T-cell (primary cell): Measurements from ENCODE around the gene YWHAQ. TPM values are rescaled to one million over a fixed set of nuclear protein-coding genes. Genes with fewer than 3 reads are reported as not detected.

Experiments used
- ATAC-seq, 4 experiments: fragments of 200-7000 bp in 3 of 4; fragments of 150-1000 bp in 1 of 4; cut with Tn5 transposase; replicated peaks in 1 of 4; 1 replicate in 3 of 4; 2 replicates in 1 of 4; pipeline ENCODE4 v1.10.0; 2021; ENCODE audit warnings: moderate library complexity in 3 of 4, mild to moderate bottlenecking in 2 of 4, moderate number of reproducible peaks in 1 of 4
- CTCF ChIA-PET, 2 donors: fragments of 300-600 bp; sonication (Branson Sonifier 250); formaldehyde crosslinking; loops; one replicate each; lab custom pipeline; 2022; ENCODE audit warnings: antibody characterized with exemption in 2 of 2; lab: Charles Lee
- POLR2A ChIA-PET, 2 donors: fragments of 300-600 bp; sonication (Branson Sonifier 250); formaldehyde crosslinking; loops; one replicate each; lab custom pipeline; 2022; ENCODE audit warnings: antibody characterized with exemption in 2 of 2; lab: Charles Lee
- DNase-seq, 35 experiments: peaks; one replicate each; pipeline versions ENCODE4 v3.0.0 to v3.0.0-alpha.2; 2013 to 2023
- H3K27ac ChIP-seq: one replicate; pipeline ENCODE4 v1.5.1; 2013; ENCODE audit warnings: low read length
- H3K27me3 ChIP-seq, 2 experiments: replicated peaks in 1 of 2; 1 replicate in 1 of 2; 2 replicates in 1 of 2; pipeline versions ENCODE4 v1.6.1 to v1.7.0; 2013; ENCODE audit warnings: low read length in 1 of 2, mixed read lengths in 1 of 2; ENCODE audit not compliant: control insufficient read depth in 2 of 2, insufficient read depth in 2 of 2; ENCODE audit errors: extremely low read depth in 1 of 2
- H3K36me3 ChIP-seq, 2 donors: 1 replicate in 1 of 2; 2 replicates in 1 of 2; pipeline versions ENCODE4 v1.6.1 to v1.7.0; 2013; ENCODE audit warnings: low read length in 1 of 2; ENCODE audit not compliant: control insufficient read depth in 2 of 2, insufficient read depth in 1 of 2; ENCODE audit errors: extremely low read depth in 1 of 2
- H3K4me1 ChIP-seq, 2 experiments: 1 replicate in 1 of 2; 2 replicates in 1 of 2; pipeline versions ENCODE4 v1.6.1 to v1.7.0; 2013; ENCODE audit warnings: low read length in 2 of 2, mixed read lengths in 1 of 2; ENCODE audit not compliant: insufficient read depth in 2 of 2, control insufficient read depth in 1 of 2; ENCODE audit errors: extremely low read depth in 1 of 2
- H3K4me3 ChIP-seq, 2 donors: 1 replicate in 1 of 2; 2 replicates in 1 of 2; pipeline versions ENCODE4 v1.5.1 to v1.7.0; 2013; ENCODE audit warnings: mild to moderate bottlenecking in 2 of 2, low read length in 1 of 2, moderate library complexity in 1 of 2; ENCODE audit not compliant: control insufficient read depth in 1 of 2; ENCODE audit errors: extremely low read depth in 1 of 2
- H3K9me3 ChIP-seq: 2 replicates; pipeline ENCODE4 v1.7.0; 2013
- H3K27ac Mint-ChIP-seq, 2 donors: one replicate each; pipeline ENCODE4 v1.8.0; 2020 to 2021; ENCODE audit warnings: mild to moderate bottlenecking in 2 of 2, mixed read lengths in 2 of 2
- H3K27me3 Mint-ChIP-seq, 2 donors: one replicate each; pipeline ENCODE4 v1.8.0; 2021 to 2022; ENCODE audit warnings: mixed read lengths in 2 of 2
- H3K36me3 Mint-ChIP-seq: one replicate; pipeline ENCODE4 v1.8.0; 2021; ENCODE audit warnings: mixed read lengths
- H3K4me1 Mint-ChIP-seq, 3 donors: one replicate each; pipeline ENCODE4 v1.8.0; 2020 to 2022; ENCODE audit warnings: mixed read lengths in 3 of 3, mild to moderate bottlenecking in 1 of 3
- H3K4me3 Mint-ChIP-seq, 3 donors: one replicate each; pipeline ENCODE4 v1.8.0; 2020 to 2022; ENCODE audit warnings: mild to moderate bottlenecking in 3 of 3, mixed read lengths in 3 of 3, moderate library complexity in 3 of 3
- H3K9me3 Mint-ChIP-seq, 3 donors: one replicate each; pipeline ENCODE4 v1.8.0; 2020 to 2022; ENCODE audit warnings: mixed read lengths in 3 of 3
- WGBS: methylation state at CpG from one replicate; pipeline ENCODE4 v1.1.5; 2013; ENCODE audit warnings: missing lambda C conversion rate; ENCODE audit not compliant: insufficient coverage; 5-methylcytosine and 5-hydroxymethylcytosine counted together
- total RNA-seq, 35 experiments: library from RNA in 6 of 35; stranded (reverse) in 6 of 35; fragments of 120-200 nt in 1 of 35; gene quantifications; one replicate each; pipeline versions ENCODE4 v1.2.1 to v1.2.4 and lab custom pipeline; 2013 to 2026

The YWHAQ gene
- total RNA-seq, 5 donors from 2014 or later (not counting 1 experiment from before 2014, with no cell fraction given) = 104 to 141 (median 139) TPM

GRCh38 chr2:9674891-9675414 is 44.2 kb upstream of the YWHAQ start:
- Mint-ChIP-seq H3K4me3 (no peak overlapping the region), H3K27me3 (no peaks in the 10 kb centered on the region), H3K4me1 (no peaks in the 10 kb centered on the region), H3K27ac (no peak overlapping the region), H3K9me3 (no peaks in the 10 kb centered on the region), H3K36me3 (no peaks in the 10 kb centered on the region)
- ChIA-PET POLR2A (no interaction called here), CTCF (interaction anchor here in 1 of 2 donors (0.6 kb wide), 1 partner anchor 75 kb away, joined by 3 read pairs; no protein-coding TSS in a partner anchor)
- H3K27ac ChIP-seq = no peak overlapping the region
- H3K4me1 ChIP-seq = peaks cover 0 to 5% of the 10 kb centered on the region in 2 experiments
- ATAC-seq (no peak), DNase-seq (no peak)
- 95% methylated on average over 2 of the region's 5 CpGs for WGBS
- H3K27me3 ChIP-seq = no peaks in the 10 kb centered on the region
- no peaks in the 10 kb centered on the region for H3K36me3 ChIP-seq
- no peaks in the 10 kb centered on the region for H3K9me3 ChIP-seq
- H3K4me3 ChIP-seq = no peak overlapping the region

GRCh38 chr2:9673914-9674481 is 43.2 kb upstream of the YWHAQ start:
- H3K4me3 ChIP-seq = no peak overlapping the region
- Mint-ChIP-seq H3K4me3 (no peak overlapping the region), H3K27ac (no peak overlapping the region), H3K27me3 (no peaks in the 10 kb centered on the region), H3K36me3 (no peaks in the 10 kb centered on the region), H3K9me3 (no peaks in the 10 kb centered on the region), H3K4me1 (no peaks in the 10 kb centered on the region)
- ATAC-seq (no peak), DNase-seq (no peak)
- no peak overlapping the region for H3K27ac ChIP-seq
- POLR2A ChIA-PET = interaction anchor here in 1 of 2 donors (0.7 kb wide), 1 partner anchor 44 kb away, joined by 8 read pairs; no protein-coding TSS in a partner anchor
- H3K36me3 ChIP-seq = no peaks in the 10 kb centered on the region
- WGBS = 80% methylated on average over 1 of the region's 6 CpGs
- no peaks in the 10 kb centered on the region for H3K4me1 ChIP-seq
- CTCF ChIA-PET = interaction anchor here in 1 of 2 donors (0.6 kb wide), 1 partner anchor 228 kb away, joined by 3 read pairs; no protein-coding TSS in a partner anchor
- no peaks in the 10 kb centered on the region for H3K27me3 ChIP-seq
- no peaks in the 10 kb centered on the region for H3K9me3 ChIP-seq

- ATAC-seq = no peak
- 97% methylated on average over 5 of the region's 5 CpGs for WGBS
- no peak overlapping the region for H3K27ac Mint-ChIP-seq
These were observed 38.0 kb upstream of the YWHAQ start for GRCh38 chr2:9668687-9669345.

GRCh38 chr2:9667826-9668225 is 37.0 kb upstream of the YWHAQ start:
- H3K27ac Mint-ChIP-seq = no peak overlapping the region
- Histone ChIP-seq H3K27ac (no peak overlapping the region), H3K4me1 (peaks cover 0 to 8% of the 10 kb centered on the region in 2 experiments), H3K4me3 (no peak overlapping the region), H3K9me3 (no peaks in the 10 kb centered on the region), H3K36me3 (no peaks in the 10 kb centered on the region), H3K27me3 (no peaks in the 10 kb centered on the region)
- ChIA-PET CTCF (interaction anchor here in 1 of 2 donors (0.6 kb wide), 1 partner anchor 65 kb away, joined by 3 read pairs; no protein-coding TSS in a partner anchor), POLR2A (no interaction called here)
- no peaks in the 10 kb centered on the region for H3K36me3 Mint-ChIP-seq
- 100% methylated on average over 3 of the region's 3 CpGs for WGBS
- H3K9me3 Mint-ChIP-seq = no peaks in the 10 kb centered on the region
- no peak overlapping the region for H3K4me3 Mint-ChIP-seq
- DNase-seq (no peak), ATAC-seq (no peak)
- peaks cover 4 to 17% (median 5%) of the 10 kb centered on the region in 3 donors for H3K4me1 Mint-ChIP-seq
- H3K27me3 Mint-ChIP-seq = no peaks in the 10 kb centered on the region

More at GRCh38 chr2:9668687-9669345, 38.0 kb upstream of the YWHAQ start:
- Mint-ChIP-seq H3K4me1 (peaks cover 0 to 10% (median 5%) of the 10 kb centered on the region in 3 donors), H3K27me3 (no peaks in the 10 kb centered on the region), H3K36me3 (no peaks in the 10 kb centered on the region), H3K4me3 (no peak overlapping the region), H3K9me3 (no peaks in the 10 kb centered on the region)
- Histone ChIP-seq H3K27ac (no peak overlapping the region), H3K27me3 (no peaks in the 10 kb centered on the region), H3K9me3 (no peaks in the 10 kb centered on the region), H3K36me3 (no peaks in the 10 kb centered on the region), H3K4me3 (no peak overlapping the region), H3K4me1 (peaks cover 0 to 7% of the 10 kb centered on the region in 2 experiments)
- CTCF ChIA-PET = interaction anchor here in 1 of 2 donors (0.6 to 0.7 kb wide), 2 partner anchors 131 to 518 kb away, joined by 3 read pairs; no protein-coding TSS in a partner anchor
- POLR2A ChIA-PET = no interaction called here
- DNase-seq = no peak

- Histone ChIP-seq H3K36me3 (no peaks in the 10 kb centered on the region), H3K27me3 (no peaks in the 10 kb centered on the region), H3K4me1 (peaks cover 0 to 8% of the 10 kb centered on the region in 2 experiments), H3K9me3 (no peaks in the 10 kb centered on the region), H3K27ac (no peak overlapping the region), H3K4me3 (no peak overlapping the region)
- ChIA-PET CTCF (no interaction called here), POLR2A (interaction anchor here in 1 of 2 donors (0.5 kb wide), 1 partner anchor 120 kb away, joined by 6 read pairs; no protein-coding TSS in a partner anchor)
- Mint-ChIP-seq H3K4me1 (peaks cover 4 to 22% (median 5%) of the 10 kb centered on the region in 3 donors), H3K27ac (peak overlapping the region in 1 of 2 donors; percentile 9), H3K36me3 (no peaks in the 10 kb centered on the region), H3K4me3 (no peak overlapping the region), H3K27me3 (no peaks in the 10 kb centered on the region), H3K9me3 (no peaks in the 10 kb centered on the region)
- WGBS = 59% methylated on average over 2 of the region's 3 CpGs
- DNase-seq (no peak), ATAC-seq (no peak)
These were observed 35.5 kb upstream of the YWHAQ start for GRCh38 chr2:9666306-9666705.

- no peak for ATAC-seq
- no peak for DNase-seq
- H3K27ac ChIP-seq = no peak overlapping the region
- no peaks in the 10 kb centered on the region for H3K27me3 ChIP-seq
- H3K4me3 ChIP-seq = no peak overlapping the region
- no peak overlapping the region for H3K4me3 Mint-ChIP-seq
- no peaks in the 10 kb centered on the region for H3K36me3 Mint-ChIP-seq
- no peaks in the 10 kb centered on the region for H3K9me3 ChIP-seq
- no peak overlapping the region for H3K27ac Mint-ChIP-seq
- H3K9me3 Mint-ChIP-seq = no peaks in the 10 kb centered on the region
- no peaks in the 10 kb centered on the region for H3K36me3 ChIP-seq
- H3K4me1 Mint-ChIP-seq = peaks cover 4 to 24% (median 5%) of the 10 kb centered on the region in 3 donors
- ChIA-PET POLR2A (interaction anchor here (0.5 to 0.6 kb wide), 3 partner anchors 12 to 121 kb away, joined by 4 to 6 read pairs (median 4); no protein-coding TSS in a partner anchor), CTCF (no interaction called here)
- H3K27me3 Mint-ChIP-seq = no peaks in the 10 kb centered on the region
- peaks cover 0 to 8% of the 10 kb centered on the region in 2 experiments for H3K4me1 ChIP-seq
- 94% methylated on average over 6 of the region's 9 CpGs for WGBS
These were observed 35.1 kb upstream of the YWHAQ start for GRCh38 chr2:9665898-9666297.
